ENCODE results near the gene MIGA1.

- TF ChIP-seq CHD1 (IDR thresholded peaks at IDR 0.05; ENCODE audit: low read depth, low read length) (no peak), BHLHE40 (IDR thresholded peaks at IDR 0.05; ENCODE audit: low read depth, low read length) (no peak)
- TF ChIP-seq, protein P1, sequence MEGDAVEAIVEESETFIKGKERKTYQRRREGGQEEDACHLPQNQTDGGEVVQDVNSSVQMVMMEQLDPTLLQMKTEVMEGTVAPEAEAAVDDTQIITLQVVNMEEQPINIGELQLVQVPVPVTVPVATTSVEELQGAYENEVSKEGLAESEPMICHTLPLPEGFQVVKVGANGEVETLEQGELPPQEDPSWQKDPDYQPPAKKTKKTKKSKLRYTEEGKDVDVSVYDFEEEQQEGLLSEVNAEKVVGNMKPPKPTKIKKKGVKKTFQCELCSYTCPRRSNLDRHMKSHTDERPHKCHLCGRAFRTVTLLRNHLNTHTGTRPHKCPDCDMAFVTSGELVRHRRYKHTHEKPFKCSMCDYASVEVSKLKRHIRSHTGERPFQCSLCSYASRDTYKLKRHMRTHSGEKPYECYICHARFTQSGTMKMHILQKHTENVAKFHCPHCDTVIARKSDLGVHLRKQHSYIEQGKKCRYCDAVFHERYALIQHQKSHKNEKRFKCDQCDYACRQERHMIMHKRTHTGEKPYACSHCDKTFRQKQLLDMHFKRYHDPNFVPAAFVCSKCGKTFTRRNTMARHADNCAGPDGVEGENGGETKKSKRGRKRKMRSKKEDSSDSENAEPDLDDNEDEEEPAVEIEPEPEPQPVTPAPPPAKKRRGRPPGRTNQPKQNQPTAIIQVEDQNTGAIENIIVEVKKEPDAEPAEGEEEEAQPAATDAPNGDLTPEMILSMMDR (conservative IDR thresholded peaks at IDR 0.05; ENCODE audit: low read depth, low read length), result no peak
Measured at GRCh38 chr1:77881061-77881460, 101.6 kb downstream of the MIGA1 start.

Data from IMR-90 (cell line).